HG03521 (cell line): ENCODE data around the gene ENDOV.
A peak's percentile ranks its signal among the peaks of the same experiment; 100 is the strongest.

Experiments used
- ATAC-seq: cut with Tn5 transposase; IDR thresholded peaks from one replicate; pipeline ENCODE4 v1.9.1; 2021; ENCODE audit warnings: mild to moderate bottlenecking, moderate library complexity; ENCODE audit not compliant: unreplicated experiment

Gene ENDOV

GRCh38 chr17:80414508-80414802 is 512 bp upstream of the ENDOV start:
- ATAC-seq = no peak

- ATAC-seq = no peak
These were observed 715 bp downstream of the ENDOV start for GRCh38 chr17:80415626-80416137.

DNA sequence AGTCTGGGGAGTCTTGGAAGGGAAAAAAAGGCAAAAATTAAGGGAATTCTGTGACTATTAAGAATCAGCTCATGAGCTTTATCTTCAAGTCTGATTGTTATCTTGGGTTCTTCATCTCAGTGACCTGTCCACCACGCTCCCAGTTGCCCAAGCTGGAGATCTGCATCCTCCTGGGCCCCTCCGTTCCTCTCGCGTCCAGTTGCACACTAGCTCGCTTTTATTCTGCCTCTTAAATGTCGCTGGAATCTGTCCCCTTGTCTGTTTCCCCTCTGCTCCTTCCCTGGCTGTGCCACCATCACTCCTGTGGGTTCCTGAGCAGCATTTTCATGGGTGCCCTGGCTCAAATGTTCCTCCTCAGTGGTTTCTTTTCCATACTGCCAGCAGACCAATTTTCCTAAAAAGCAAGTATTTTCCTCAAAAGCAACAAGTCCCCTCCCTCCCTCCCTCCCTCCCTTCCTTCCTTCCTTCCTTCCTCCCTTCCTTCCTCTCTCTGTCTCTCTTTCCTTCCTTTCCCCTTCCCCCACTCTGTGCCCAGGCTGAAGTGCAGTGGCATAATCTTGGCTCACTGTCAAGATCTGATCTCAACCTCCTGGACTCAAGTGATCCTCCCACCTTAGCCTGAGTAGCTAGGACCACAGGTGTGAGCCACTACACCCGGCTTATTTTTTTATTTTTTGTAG is 1.4 kb downstream of the ENDOV start:
- ATAC-seq = no peak

DNA sequence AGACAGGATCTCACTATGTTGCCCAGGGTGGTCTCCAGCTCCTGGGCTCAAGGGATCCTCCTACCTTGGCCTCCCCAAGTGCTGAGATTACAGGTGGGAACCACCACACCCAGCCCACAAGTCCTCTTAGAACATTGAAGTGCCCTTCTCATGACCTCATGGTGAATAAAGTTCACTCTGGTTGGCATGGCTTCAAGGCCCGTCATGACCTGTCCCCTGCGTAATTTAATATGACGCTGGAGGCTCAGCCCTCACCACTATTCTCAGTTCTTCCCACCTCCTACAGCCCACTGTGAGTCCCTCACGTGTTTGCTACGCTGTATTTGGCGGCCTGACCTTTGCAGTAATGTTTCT is 1.9 kb downstream of the ENDOV start:
- ATAC-seq = no peak

DNA sequence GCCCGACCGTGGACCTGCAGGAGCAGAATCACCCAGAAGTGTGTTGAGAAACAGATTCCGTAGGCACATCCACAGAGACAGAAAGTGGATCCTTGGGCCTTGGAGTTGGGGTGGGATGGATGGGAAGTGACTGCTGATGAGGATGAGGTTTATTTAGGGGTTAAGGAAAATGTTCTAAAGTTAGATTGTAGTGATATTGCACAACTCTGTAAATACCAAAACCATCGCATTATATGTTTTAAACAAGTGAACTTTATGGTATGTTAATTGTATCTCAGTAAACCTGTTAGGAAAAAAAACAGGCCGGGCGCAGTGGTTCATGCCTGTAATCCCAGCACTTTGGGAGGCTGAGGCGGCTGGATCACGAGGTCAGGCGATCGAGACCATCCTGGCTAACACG is 3.6 kb downstream of the ENDOV start:
- ATAC-seq = no peak

- no peak for ATAC-seq
These were observed 4.3 kb downstream of the ENDOV start for GRCh38 chr17:80419255-80419654.

GRCh38 chr17:80421381-80422090 is 6.6 kb downstream of the ENDOV start:
- no peak for ATAC-seq

DNA sequence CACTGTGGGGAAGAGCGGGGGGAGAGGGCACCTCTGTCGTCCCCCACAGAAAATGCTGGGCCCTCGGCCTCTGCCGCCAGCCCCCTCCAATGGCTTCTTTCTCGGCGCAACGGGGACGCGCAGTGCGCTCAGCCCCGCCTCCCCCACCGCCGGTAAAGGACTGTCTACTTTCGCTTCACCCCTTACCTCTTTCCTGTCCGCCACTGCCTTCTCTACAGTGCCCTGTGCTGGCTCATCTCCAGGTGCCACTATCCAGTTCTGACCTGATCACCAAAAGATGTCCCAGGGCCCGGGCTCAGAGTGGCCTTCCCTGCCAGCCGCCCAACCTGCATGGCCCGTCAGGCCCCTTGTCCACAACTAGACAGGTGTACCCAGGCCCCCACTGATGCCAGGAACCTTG is 7.3 kb downstream of the ENDOV start:
- ATAC-seq = no peak

GRCh38 chr17:80422981-80423380 is 8.0 kb downstream of the ENDOV start:
- no peak for ATAC-seq

DNA sequence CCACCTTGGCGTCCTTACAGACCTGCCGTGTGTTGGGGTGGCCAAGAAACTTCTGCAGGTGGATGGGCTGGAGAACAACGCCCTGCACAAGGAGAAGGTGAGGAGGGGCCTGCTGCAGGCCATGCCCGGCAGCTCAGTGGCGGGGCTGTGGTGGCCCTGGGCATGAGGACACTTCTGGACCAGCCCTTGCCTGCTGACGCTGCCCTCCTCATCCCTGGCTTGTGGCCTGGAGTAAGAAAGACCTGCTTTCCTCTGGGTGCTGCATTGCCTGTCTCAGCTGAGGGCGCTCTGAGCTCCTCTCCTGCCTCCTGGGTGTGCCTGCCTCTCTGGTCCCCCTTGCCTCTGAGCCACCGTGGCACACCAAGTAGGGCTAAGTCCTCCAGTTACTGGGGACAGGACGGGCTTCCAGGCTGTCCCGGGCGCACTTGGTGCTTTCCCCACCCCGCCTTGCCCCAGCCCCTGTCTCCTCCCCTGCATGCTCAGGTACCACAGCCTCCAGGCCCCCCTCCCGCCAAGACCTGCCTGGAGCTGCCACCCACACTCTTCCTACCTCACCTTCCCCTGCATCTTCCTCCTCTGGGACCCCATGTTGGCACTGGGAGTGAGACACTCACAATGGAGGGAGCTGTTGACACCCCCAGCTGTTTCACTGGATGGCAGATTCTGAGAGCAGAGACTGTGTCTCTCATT is 8.7 kb downstream of the ENDOV start:
- no peak for ATAC-seq

GRCh38 chr17:80424261-80424660 is 9.3 kb downstream of the ENDOV start:
- no peak for ATAC-seq

GRCh38 chr17:80424878-80425765 is 10.2 kb downstream of the ENDOV start:
- ATAC-seq = no peak

- ATAC-seq = no peak
These were observed 11.0 kb downstream of the ENDOV start for GRCh38 chr17:80425835-80426426.

DNA sequence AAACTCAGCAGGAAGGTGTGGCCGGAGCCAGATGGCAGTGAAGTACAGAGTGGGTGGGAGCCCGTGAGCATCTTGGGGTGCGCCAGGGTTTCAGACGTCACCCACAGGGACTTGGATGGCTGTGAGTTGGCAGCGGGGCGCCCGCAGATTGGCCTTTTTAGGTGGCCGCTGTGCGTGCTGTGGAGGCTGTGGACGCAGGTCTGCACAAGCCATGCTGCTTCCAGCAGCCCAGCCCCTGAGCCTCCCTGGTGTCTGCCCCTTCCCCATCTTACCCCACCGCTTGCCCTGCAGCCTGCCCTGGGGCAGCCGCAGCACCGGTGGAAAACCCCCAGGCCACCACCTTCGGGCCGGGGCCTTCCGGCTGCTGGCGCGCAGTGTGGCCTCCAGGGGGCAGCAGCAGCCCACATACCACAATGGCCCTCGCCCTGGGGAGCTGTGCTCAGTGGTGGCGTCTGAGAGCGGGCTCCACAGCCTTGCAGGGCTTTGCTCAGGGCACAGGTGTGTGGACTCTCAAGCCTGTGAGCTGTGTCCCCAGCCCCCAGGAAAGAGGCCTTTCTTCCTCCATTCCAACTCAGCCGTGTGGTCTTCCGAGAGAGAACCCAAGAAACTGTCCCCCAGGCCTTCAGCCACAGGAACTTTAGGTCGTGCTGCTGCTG is 11.8 kb downstream of the ENDOV start:
- ATAC-seq = peak; percentile 51

- ATAC-seq = no peak
These were observed 12.7 kb downstream of the ENDOV start for GRCh38 chr17:80427366-80428282.

DNA sequence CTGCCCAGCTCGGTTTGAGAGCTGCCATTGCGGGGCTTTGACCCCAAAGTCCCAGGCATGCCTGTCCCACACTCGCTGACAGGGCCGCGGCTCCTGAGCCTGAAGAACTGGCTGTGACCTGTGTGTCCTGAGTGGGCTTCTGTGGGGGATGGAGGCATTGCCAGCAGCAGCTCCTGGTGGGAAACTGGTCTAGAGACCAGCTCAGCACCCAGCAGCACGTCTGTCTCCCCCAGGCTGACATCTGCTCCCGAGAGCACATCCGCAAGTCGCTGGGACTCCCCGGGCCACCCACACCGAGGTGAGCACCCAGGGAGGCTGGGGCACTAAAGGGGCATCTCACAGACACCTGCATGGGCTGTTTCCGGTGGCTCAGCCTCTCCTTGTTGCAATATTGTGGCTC is 13.4 kb downstream of the ENDOV start:
- no peak for ATAC-seq

DNA sequence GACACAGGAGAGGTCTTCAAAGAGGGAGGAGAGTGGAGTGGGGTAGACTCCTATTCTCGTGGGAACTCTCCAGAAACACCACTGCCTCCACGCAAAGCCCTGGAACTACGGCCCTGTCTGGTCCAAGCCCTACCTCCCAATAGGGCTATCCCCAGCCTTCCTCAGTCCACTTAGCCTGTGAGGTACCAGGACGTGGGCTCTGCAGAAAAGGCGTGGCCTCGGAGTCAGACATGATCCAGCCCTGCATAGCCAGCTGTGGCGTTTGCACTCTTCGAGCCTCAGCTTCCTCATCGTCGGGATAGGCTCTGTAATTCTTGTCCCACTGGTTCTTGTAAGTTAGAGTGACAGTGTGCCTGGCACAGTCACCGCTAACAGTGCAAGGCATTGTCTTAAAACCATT is 13.8 kb downstream of the ENDOV start:
- ATAC-seq = no peak

- ATAC-seq = no peak
These were observed 14.6 kb downstream of the ENDOV start for GRCh38 chr17:80429356-80430275.
